Thyroid gland (tissue), 4 donors: ENCODE measurements around the gene DENND2C.

Experiments
- POLR2A ChIP-seq, 2 donors: fragments of 450-650 bp; IDR thresholded peaks; one replicate each; pipeline ENCODE4 v1.6.1; 2017; ENCODE audit warnings: antibody characterized with exemption in 2 of 2, mild to moderate bottlenecking in 2 of 2, moderate library complexity in 1 of 2
- TF ChIP-seq, protein P1 (sequence below), 6 experiments: fragments of 200-600 bp in 3 of 6; fragments of 450-650 bp in 3 of 6; sonication (generic) in 3 of 6; IDR thresholded peaks; one replicate each; pipeline ENCODE4 v1.5.1; 2016 to 2019; ENCODE audit warnings: antibody characterized with exemption in 6 of 6, mild to moderate bottlenecking in 2 of 6, inconsistent platforms in 1 of 6, moderate library complexity in 1 of 6

DNA sequence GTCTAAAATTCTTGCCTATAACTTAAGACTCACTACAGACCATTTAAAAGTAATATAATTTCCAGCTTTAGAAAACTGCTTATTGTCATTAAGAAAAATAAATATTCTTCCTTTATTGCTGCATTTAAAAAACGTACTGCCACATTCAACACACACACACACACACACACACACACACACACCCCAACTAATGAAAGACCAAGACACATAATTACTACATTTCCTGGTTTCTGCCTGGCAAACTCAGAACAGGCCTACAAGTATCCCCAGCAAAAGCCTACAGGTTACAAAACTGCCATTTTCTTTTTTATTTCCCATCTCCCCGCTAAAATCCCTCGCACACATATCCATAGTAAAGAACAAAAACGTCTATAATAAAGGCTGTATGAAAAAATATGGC is 1.5 kb downstream of the DENND2C start:
- TF ChIP-seq, protein P1, sequence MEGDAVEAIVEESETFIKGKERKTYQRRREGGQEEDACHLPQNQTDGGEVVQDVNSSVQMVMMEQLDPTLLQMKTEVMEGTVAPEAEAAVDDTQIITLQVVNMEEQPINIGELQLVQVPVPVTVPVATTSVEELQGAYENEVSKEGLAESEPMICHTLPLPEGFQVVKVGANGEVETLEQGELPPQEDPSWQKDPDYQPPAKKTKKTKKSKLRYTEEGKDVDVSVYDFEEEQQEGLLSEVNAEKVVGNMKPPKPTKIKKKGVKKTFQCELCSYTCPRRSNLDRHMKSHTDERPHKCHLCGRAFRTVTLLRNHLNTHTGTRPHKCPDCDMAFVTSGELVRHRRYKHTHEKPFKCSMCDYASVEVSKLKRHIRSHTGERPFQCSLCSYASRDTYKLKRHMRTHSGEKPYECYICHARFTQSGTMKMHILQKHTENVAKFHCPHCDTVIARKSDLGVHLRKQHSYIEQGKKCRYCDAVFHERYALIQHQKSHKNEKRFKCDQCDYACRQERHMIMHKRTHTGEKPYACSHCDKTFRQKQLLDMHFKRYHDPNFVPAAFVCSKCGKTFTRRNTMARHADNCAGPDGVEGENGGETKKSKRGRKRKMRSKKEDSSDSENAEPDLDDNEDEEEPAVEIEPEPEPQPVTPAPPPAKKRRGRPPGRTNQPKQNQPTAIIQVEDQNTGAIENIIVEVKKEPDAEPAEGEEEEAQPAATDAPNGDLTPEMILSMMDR (IDR thresholded peaks at IDR 0.05), result no peak
- no peak for TF ChIP-seq POLR2A (IDR thresholded peaks at IDR 0.05)
